Right lobe of liver (tissue), 4 donors: Measurements from ENCODE around the gene MPV17.

Source experiments
- POLR2A ChIP-seq: fragments of 450-650 bp; IDR thresholded peaks from one replicate; pipeline ENCODE4 v1.6.1; 2017; ENCODE audit warnings: antibody characterized with exemption, mild to moderate bottlenecking
- TF ChIP-seq, protein P1 (sequence below), 4 donors: fragments of 200-600 bp in 3 of 4; fragments of 450-650 bp in 1 of 4; IDR thresholded peaks; one replicate each; pipeline versions ENCODE4 v1.5.1 to v1.8.0; 2016 to 2022; ENCODE audit warnings: antibody characterized with exemption in 4 of 4, mild to moderate bottlenecking in 2 of 4
- donor health status: DM: no; HTN: no; CAD: no.
- donor health status: DM: no; HTN: no; CAD: no.
- donor health status: DM: no; HTN: yes; CAD: no.

DNA sequence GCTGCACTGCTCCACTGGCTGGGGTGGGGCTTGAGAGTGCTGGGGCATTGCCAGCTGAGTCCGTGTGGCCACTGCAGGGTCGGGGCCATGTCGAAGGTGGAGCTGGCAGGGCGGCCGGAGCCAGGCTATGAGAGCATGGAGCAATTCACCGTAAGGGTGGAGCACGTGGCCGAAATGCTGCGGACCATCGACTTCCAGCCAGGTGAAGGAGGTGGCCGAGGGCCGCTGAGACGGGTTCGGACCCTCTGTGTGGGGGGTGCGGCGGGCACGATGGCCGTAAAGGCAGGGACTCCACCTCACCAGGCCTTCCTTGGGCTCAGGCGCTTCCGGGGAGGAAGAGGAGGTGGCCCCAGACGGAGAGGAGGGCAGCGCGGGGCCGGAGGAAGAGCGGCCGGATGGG is 16.8 kb downstream of the MPV17 start:
- TF ChIP-seq, protein P1, sequence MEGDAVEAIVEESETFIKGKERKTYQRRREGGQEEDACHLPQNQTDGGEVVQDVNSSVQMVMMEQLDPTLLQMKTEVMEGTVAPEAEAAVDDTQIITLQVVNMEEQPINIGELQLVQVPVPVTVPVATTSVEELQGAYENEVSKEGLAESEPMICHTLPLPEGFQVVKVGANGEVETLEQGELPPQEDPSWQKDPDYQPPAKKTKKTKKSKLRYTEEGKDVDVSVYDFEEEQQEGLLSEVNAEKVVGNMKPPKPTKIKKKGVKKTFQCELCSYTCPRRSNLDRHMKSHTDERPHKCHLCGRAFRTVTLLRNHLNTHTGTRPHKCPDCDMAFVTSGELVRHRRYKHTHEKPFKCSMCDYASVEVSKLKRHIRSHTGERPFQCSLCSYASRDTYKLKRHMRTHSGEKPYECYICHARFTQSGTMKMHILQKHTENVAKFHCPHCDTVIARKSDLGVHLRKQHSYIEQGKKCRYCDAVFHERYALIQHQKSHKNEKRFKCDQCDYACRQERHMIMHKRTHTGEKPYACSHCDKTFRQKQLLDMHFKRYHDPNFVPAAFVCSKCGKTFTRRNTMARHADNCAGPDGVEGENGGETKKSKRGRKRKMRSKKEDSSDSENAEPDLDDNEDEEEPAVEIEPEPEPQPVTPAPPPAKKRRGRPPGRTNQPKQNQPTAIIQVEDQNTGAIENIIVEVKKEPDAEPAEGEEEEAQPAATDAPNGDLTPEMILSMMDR (IDR thresholded peaks at IDR 0.05): no peak
- no peak for TF ChIP-seq POLR2A
